OCI-LY3 (cell line): ENCODE data around the gene RNU1-2.

Experiments used
- EZH2phosphoT487 ChIP-seq: fragments of 200-600 bp; shearing (Covaris generic); IDR thresholded peaks from 2 replicates; pipeline ENCODE4 v1.6.1; 2018; ENCODE audit warnings: antibody characterized with exemption, mixed run types, low read depth
- TF ChIP-seq, protein P1 (sequence below): fragments of 200-600, 300-600 bp; sonication (generic); IDR thresholded peaks from 2 replicates; pipeline ENCODE4 v1.5.1; 2014; ENCODE audit warnings: antibody characterized with exemption, low read length, low read depth

DNA sequence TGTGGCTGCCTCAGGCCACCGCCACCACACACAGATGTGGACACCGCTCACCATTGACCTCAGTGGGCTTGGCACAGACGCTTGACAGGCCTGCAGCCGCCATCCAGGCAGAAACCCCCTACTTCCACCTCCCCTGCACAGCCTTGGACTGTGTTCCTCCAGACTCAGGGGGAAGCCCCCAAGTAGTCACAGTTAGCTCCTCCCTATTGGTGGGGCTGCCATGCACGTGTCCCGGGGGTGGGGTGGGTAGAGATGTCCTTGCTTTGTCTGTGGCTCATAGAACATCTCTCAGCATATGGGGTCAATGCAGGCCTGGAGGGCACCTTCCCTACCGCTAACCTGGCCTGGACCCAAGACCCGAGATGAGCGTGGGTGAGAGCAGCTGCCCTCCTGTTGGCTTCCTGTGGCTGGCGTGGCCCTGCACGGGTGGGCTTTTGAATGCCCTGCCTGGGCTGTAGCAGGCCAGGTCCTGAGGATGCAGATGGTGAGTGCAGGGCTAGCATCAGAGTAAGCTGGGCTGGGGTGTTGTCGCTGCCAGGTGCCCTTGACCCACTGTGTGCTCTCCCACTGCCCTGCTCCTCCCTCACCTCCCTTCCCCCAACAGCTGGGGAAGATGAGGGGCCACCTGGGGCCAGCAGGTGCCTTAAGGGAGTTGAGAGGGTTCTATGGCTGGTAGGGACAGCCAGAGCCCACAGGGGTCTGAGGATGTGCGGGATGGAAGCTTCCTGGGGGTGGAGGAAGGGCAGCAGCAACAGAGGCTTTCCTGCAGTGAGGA lies 32.1 kb downstream of the RNU1-2 start:
- TF ChIP-seq, protein P1, sequence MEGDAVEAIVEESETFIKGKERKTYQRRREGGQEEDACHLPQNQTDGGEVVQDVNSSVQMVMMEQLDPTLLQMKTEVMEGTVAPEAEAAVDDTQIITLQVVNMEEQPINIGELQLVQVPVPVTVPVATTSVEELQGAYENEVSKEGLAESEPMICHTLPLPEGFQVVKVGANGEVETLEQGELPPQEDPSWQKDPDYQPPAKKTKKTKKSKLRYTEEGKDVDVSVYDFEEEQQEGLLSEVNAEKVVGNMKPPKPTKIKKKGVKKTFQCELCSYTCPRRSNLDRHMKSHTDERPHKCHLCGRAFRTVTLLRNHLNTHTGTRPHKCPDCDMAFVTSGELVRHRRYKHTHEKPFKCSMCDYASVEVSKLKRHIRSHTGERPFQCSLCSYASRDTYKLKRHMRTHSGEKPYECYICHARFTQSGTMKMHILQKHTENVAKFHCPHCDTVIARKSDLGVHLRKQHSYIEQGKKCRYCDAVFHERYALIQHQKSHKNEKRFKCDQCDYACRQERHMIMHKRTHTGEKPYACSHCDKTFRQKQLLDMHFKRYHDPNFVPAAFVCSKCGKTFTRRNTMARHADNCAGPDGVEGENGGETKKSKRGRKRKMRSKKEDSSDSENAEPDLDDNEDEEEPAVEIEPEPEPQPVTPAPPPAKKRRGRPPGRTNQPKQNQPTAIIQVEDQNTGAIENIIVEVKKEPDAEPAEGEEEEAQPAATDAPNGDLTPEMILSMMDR: no peak
- TF ChIP-seq EZH2phosphoT487: no peak
